Loucy (cell line): ENCODE results near the gene CEACAM5.

Source experiments
- H2AFZ ChIP-seq: fragments of 200-600 bp; sonication (generic); 2 replicates; pipeline ENCODE4 v1.6.0; 2016; ENCODE audit warnings: antibody characterized with exemption, mild to moderate bottlenecking, low read length, moderate library complexity
- H3F3A ChIP-seq: fragments of 200-600 bp; 2 replicates; pipeline ENCODE4 v1.6.0; 2016; ENCODE audit warnings: antibody characterized with exemption, low read depth, mild to moderate bottlenecking
- H3K27me3 ChIP-seq: fragments of 200-600 bp; sonication (generic); 2 replicates; pipeline ENCODE4 v1.6.1; 2014; ENCODE audit warnings: low read length, mild to moderate bottlenecking; ENCODE audit not compliant: insufficient read depth, poor library complexity, severe bottlenecking
- H3K36me3 ChIP-seq: fragments of 200-600 bp; sonication (generic); 2 replicates; pipeline ENCODE4 v1.6.1; 2016; ENCODE audit warnings: low read length; ENCODE audit not compliant: insufficient read depth
- H3K4me1 ChIP-seq: fragments of 200-600 bp; sonication (generic); 2 replicates; pipeline ENCODE4 v1.5.1; 2014; ENCODE audit warnings: low read length, mild to moderate bottlenecking; ENCODE audit not compliant: insufficient read depth, poor library complexity, severe bottlenecking
- H3K4me2 ChIP-seq: fragments of 200-600 bp; sonication (generic); 2 replicates; pipeline ENCODE4 v1.6.0; 2014; ENCODE audit warnings: antibody characterized with exemption, low read length, low read depth, mild to moderate bottlenecking; ENCODE audit not compliant: poor library complexity, severe bottlenecking
- H3K4me3 ChIP-seq: fragments of 200-600 bp; sonication (generic); 2 replicates; pipeline ENCODE4 v1.5.1; 2014; ENCODE audit warnings: low read length, mild to moderate bottlenecking, mixed read lengths; ENCODE audit not compliant: poor library complexity, severe bottlenecking
- H3K79me2 ChIP-seq: fragments of 200-600 bp; sonication (generic); 2 replicates; pipeline ENCODE4 v1.6.1; 2014; ENCODE audit warnings: low read length; ENCODE audit not compliant: insufficient read depth
- H3K9ac ChIP-seq: fragments of 200-600 bp; sonication (generic); 2 replicates; pipeline ENCODE4 v1.6.0; 2014; ENCODE audit warnings: mild to moderate bottlenecking, low read depth, low read length, moderate library complexity; ENCODE audit not compliant: poor library complexity, severe bottlenecking
- H3K9me2 ChIP-seq: fragments of 200-600 bp; sonication (generic); replicated peaks from 2 replicates; pipeline ENCODE4 v1.6.1; 2016; ENCODE audit warnings: low read depth, low read length, mixed read lengths
- H3K9me3 ChIP-seq: fragments of 200-600 bp; sonication (generic); 2 replicates; pipeline ENCODE4 v1.6.1; 2014; ENCODE audit warnings: mild to moderate bottlenecking, antibody characterized with exemption, low read length, low read depth; ENCODE audit not compliant: insufficient read depth
- H4K20me1 ChIP-seq: fragments of 200-600 bp; sonication (generic); 2 replicates; pipeline ENCODE4 v1.6.0; 2014; ENCODE audit warnings: antibody characterized with exemption, low read length, mild to moderate bottlenecking; ENCODE audit not compliant: insufficient read depth, poor library complexity, severe bottlenecking
- CTCF ChIP-seq: fragments of 200-600 bp; sonication (generic); conservative IDR thresholded peaks from 2 replicates; pipeline ENCODE4 v1.5.1; 2014; ENCODE audit warnings: mild to moderate bottlenecking, antibody characterized with exemption, low read length
- EZH2phosphoT487 ChIP-seq: fragments of 200-600 bp; IDR thresholded peaks from 2 replicates; pipeline ENCODE4 v1.6.1; 2018; ENCODE audit warnings: antibody characterized with exemption, mild to moderate bottlenecking, moderate library complexity, borderline replicate concordance

CEACAM5 gene

GRCh38 chr19:41740415-41741243 lies 32.2 kb downstream of the CEACAM5 start:
- H2AFZ ChIP-seq, result no peak overlapping the region
- no peaks in the 10 kb centered on the region for H3F3A ChIP-seq
- no peaks in the 10 kb centered on the region for H4K20me1 ChIP-seq
- no peak overlapping the region for H3K4me2 ChIP-seq
- H3K9me3 ChIP-seq, result no peaks in the 10 kb centered on the region
- no peak overlapping the region for H3K4me3 ChIP-seq
- H3K9ac ChIP-seq, result no peak overlapping the region
- H3K4me1 ChIP-seq, result no peaks in the 10 kb centered on the region
- H3K27me3 ChIP-seq, result no peaks in the 10 kb centered on the region
- no peaks in the 10 kb centered on the region for H3K9me2 ChIP-seq
- TF ChIP-seq CTCF (no peak), EZH2phosphoT487 (no peak)
- no peaks in the 10 kb centered on the region for H3K79me2 ChIP-seq
- H3K36me3 ChIP-seq, result no peaks in the 10 kb centered on the region

- no peaks in the 10 kb centered on the region for H3K36me3 ChIP-seq
- no peaks in the 10 kb centered on the region for H3K79me2 ChIP-seq
- H3K4me3 ChIP-seq, result no peak overlapping the region
- no peaks in the 10 kb centered on the region for H3K9me2 ChIP-seq
- no peaks in the 10 kb centered on the region for H3K4me1 ChIP-seq
- TF ChIP-seq CTCF (no peak), EZH2phosphoT487 (no peak)
- H2AFZ ChIP-seq, result no peak overlapping the region
- no peak overlapping the region for H3K4me2 ChIP-seq
- H3K27me3 ChIP-seq, result no peaks in the 10 kb centered on the region
- no peak overlapping the region for H3K9ac ChIP-seq
- no peaks in the 10 kb centered on the region for H3F3A ChIP-seq
- H4K20me1 ChIP-seq, result no peaks in the 10 kb centered on the region
- H3K9me3 ChIP-seq, result no peaks in the 10 kb centered on the region
Measured at GRCh38 chr19:41741244-41741554, 32.8 kb downstream of the CEACAM5 start.

- Histone ChIP-seq H4K20me1 (no peaks in the 10 kb centered on the region), H3K4me3 (no peak overlapping the region), H3K79me2 (no peaks in the 10 kb centered on the region), H2AFZ (0 out of 2 replicates have a peak overlapping the region, but pooled peaks have one; percentile 55), H3K36me3 (no peaks in the 10 kb centered on the region), H3K4me1 (no peaks in the 10 kb centered on the region), H3K9me2 (no peaks in the 10 kb centered on the region), H3F3A (no peaks in the 10 kb centered on the region), H3K4me2 (no peak overlapping the region), H3K9ac (no peak overlapping the region), H3K9me3 (no peaks in the 10 kb centered on the region), H3K27me3 (no peaks in the 10 kb centered on the region)
- TF ChIP-seq CTCF (no peak), EZH2phosphoT487 (no peak)
Measured at GRCh38 chr19:41744850-41745249, 36.4 kb downstream of the CEACAM5 start.
